A673 (cell line): Measurements from ENCODE around the gene AXDND1. TPM values are rescaled to one million over a fixed set of nuclear protein-coding genes. Genes with fewer than 3 reads are reported as not detected.
"Not testable (repeated sequence)": the region's sequence is repeated elsewhere in the genome, so short reads cannot be mapped to it uniquely, and the experiment has no call there.

Experiments
- BruUV-seq: library from RNA; stranded (reverse); fragments of 400-500 nt; replicated peaks from 2 replicates; lab custom pipeline; 2021; lab: Mats Ljungman, UMichigan
- CTCF ChIA-PET: fragments of 300-600 bp; sonication (Branson Sonifier 250); formaldehyde crosslinking; loops from one replicate; lab custom pipeline; 2022; ENCODE audit warnings: antibody characterized with exemption; lab: Charles Lee
- POLR2A ChIA-PET: fragments of 300-600 bp; sonication (Branson Sonifier 250); formaldehyde crosslinking; loops from one replicate; lab custom pipeline; 2022; ENCODE audit warnings: antibody characterized with exemption; ENCODE audit not compliant: low non-redundant PET; lab: Charles Lee
- DNase-seq: peaks from one replicate; pipeline ENCODE4 v3.0.0-alpha.2; 2015; ENCODE audit warnings: low spot score
- H3K27ac ChIP-seq: fragments of 200-600 bp; sonication (generic); 2 replicates; pipeline ENCODE4 v1.5.1; 2016; ENCODE audit warnings: mixed run types, low read depth, mild to moderate bottlenecking, mixed read lengths, antibody characterized with exemption, low read length; ENCODE audit not compliant: poor library complexity, severe bottlenecking
- H3K27me3 ChIP-seq: fragments of 200-600 bp; sonication (generic); replicated peaks from 2 replicates; pipeline ENCODE4 v1.6.1; 2017; ENCODE audit warnings: mixed run types, low read depth, mild to moderate bottlenecking, mixed read lengths, antibody characterized with exemption, low read length; ENCODE audit not compliant: insufficient read depth, poor library complexity
- H3K36me3 ChIP-seq: fragments of 200-600 bp; sonication (generic); 2 replicates; pipeline ENCODE4 v1.6.1; 2016; ENCODE audit warnings: mixed run types, mild to moderate bottlenecking, mixed read lengths, antibody characterized with exemption, low read length; ENCODE audit not compliant: insufficient read depth, poor library complexity, severe bottlenecking
- H3K4me1 ChIP-seq: fragments of 200-600 bp; sonication (generic); 2 replicates; pipeline ENCODE4 v1.6.1; 2017; ENCODE audit warnings: mixed run types, mild to moderate bottlenecking, mixed read lengths, antibody characterized with exemption, low read length; ENCODE audit not compliant: insufficient read depth, poor library complexity, severe bottlenecking
- H3K4me3 ChIP-seq: fragments of 200-600 bp; sonication (generic); 2 replicates; pipeline ENCODE4 v1.5.1; 2016; ENCODE audit warnings: low read depth, mixed run types, mild to moderate bottlenecking, mixed read lengths, low read length; ENCODE audit not compliant: poor library complexity, severe bottlenecking
- H3K9me3 ChIP-seq: fragments of 200-600 bp; sonication (generic); 2 replicates; pipeline ENCODE4 v1.6.1; 2016; ENCODE audit warnings: mixed run types, low read depth, mild to moderate bottlenecking, mixed read lengths, antibody characterized with exemption, low read length; ENCODE audit not compliant: poor library complexity, severe bottlenecking
- EZH2 ChIP-seq: fragments of 200-600 bp; sonication (generic); IDR thresholded peaks from 2 replicates; pipeline ENCODE4 v1.6.1; 2017; ENCODE audit warnings: borderline replicate concordance, low read depth, mild to moderate bottlenecking, mixed read lengths, antibody characterized with exemption, low read length; ENCODE audit not compliant: poor library complexity, severe bottlenecking
- intact Hi-C: fragments of 100-400 bp; cut with micrococcal nuclease; formaldehyde crosslinking; loops from one replicate; pipeline ENCODE4 v1.10.0; 2022; ENCODE audit not compliant: unreplicated experiment
- total RNA-seq: library from RNA; stranded (reverse); gene quantifications from 2 replicates; pipeline ENCODE4 v1.2.3, GENCODE V29; 2021
- TF ChIP-seq, protein P1 (sequence below): fragments of 300-800, 200-600 bp; sonication (generic); conservative IDR thresholded peaks from 2 replicates; pipeline ENCODE4 v1.5.1; 2017; ENCODE audit warnings: low read depth, mild to moderate bottlenecking, antibody characterized with exemption, low read length, moderate library complexity, mixed read lengths

AXDND1 gene
- total RNA-seq, 1 experiment from 2014 or later, result not detected

- CTCF ChIA-PET, result no interaction called here
Observed at GRCh38 chr1:179353546-179353945, 12.2 kb upstream of the AXDND1 start.

DNA sequence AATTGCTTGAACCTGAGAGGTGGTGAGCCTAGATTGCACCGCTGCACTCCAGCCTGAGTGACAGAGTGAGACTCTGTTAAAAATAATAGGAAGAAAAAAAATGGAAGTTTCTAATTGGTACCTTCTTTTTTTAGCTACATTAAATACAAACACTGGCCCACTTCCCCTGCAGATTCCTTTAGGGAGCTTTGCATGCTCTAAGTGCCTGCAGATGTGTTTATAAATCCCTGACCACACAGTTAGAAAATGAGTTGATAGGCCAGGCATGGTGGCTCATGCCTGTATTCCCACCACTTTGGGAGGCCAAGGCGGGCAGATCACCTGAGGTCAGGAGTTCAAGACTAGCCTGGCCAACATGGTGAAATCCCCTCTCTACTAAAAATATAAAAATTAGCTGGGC is 4.1 kb upstream of the AXDND1 start:
- CTCF ChIA-PET, H3K27me3 ChIP-seq, POLR2A ChIA-PET, intact Hi-C loops, H3K9me3 ChIP-seq, DNase-seq, H3K36me3 ChIP-seq, H3K4me3 ChIP-seq, H3K4me1 ChIP-seq, H3K27ac ChIP-seq, BruUV-seq: not testable (repeated sequence)

More at GRCh38 chr1:179353546-179353945, 12.2 kb upstream of the AXDND1 start:
- no peaks in the 10 kb centered on the region for H3K27me3 ChIP-seq
- no peak for DNase-seq
- POLR2A ChIA-PET, result no interaction called here
- no peak overlapping the region for H3K4me3 ChIP-seq
- H3K27ac ChIP-seq, result no peak overlapping the region
- intact Hi-C loops, result loop anchor here (5.0 kb wide), 1 partner anchor 161 kb away; no protein-coding TSS in a partner anchor
- no TSS peak for BruUV-seq
- H3K36me3 ChIP-seq, result peaks cover 4% of the 10 kb centered on the region
- no peaks in the 10 kb centered on the region for H3K9me3 ChIP-seq
- TF ChIP-seq, protein P1, sequence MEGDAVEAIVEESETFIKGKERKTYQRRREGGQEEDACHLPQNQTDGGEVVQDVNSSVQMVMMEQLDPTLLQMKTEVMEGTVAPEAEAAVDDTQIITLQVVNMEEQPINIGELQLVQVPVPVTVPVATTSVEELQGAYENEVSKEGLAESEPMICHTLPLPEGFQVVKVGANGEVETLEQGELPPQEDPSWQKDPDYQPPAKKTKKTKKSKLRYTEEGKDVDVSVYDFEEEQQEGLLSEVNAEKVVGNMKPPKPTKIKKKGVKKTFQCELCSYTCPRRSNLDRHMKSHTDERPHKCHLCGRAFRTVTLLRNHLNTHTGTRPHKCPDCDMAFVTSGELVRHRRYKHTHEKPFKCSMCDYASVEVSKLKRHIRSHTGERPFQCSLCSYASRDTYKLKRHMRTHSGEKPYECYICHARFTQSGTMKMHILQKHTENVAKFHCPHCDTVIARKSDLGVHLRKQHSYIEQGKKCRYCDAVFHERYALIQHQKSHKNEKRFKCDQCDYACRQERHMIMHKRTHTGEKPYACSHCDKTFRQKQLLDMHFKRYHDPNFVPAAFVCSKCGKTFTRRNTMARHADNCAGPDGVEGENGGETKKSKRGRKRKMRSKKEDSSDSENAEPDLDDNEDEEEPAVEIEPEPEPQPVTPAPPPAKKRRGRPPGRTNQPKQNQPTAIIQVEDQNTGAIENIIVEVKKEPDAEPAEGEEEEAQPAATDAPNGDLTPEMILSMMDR, result no peak
- no peak for TF ChIP-seq EZH2
- H3K4me1 ChIP-seq, result no peaks in the 10 kb centered on the region

- DNase-seq, result peak; percentile 25
- Histone ChIP-seq H3K27me3 (no peaks in the 10 kb centered on the region), H3K4me1 (no peaks in the 10 kb centered on the region), H3K27ac (peak overlapping the region; percentile 97), H3K36me3 (no peaks in the 10 kb centered on the region), H3K4me3 (peak overlapping the region; percentile 60), H3K9me3 (no peaks in the 10 kb centered on the region)
- ChIA-PET POLR2A (no interaction called here), CTCF (no interaction called here)
- intact Hi-C loops, result loop anchor here (5.0 kb wide), 2 partner anchors 244 to 824 kb away; no protein-coding TSS in a partner anchor
- no peak for TF ChIP-seq EZH2
- TF ChIP-seq, protein P1, result no peak
- BruUV-seq, result TSS peak; percentile 88
Observed at GRCh38 chr1:179366093-179366800, 476 bp downstream of the AXDND1 start.
